Activated gamma-delta T cell treated with anti-CD3 and anti-CD28 coated beads, Interleukin-2, amount 50 U/mL, for 16 hours (primary cell): ENCODE results near the gene TPST2.

Experiments
- DNase-seq: peaks from one replicate; pipeline ENCODE4 v3.0.0-alpha.2; 2020; ENCODE audit warnings: low read depth

Gene TPST2

DNA sequence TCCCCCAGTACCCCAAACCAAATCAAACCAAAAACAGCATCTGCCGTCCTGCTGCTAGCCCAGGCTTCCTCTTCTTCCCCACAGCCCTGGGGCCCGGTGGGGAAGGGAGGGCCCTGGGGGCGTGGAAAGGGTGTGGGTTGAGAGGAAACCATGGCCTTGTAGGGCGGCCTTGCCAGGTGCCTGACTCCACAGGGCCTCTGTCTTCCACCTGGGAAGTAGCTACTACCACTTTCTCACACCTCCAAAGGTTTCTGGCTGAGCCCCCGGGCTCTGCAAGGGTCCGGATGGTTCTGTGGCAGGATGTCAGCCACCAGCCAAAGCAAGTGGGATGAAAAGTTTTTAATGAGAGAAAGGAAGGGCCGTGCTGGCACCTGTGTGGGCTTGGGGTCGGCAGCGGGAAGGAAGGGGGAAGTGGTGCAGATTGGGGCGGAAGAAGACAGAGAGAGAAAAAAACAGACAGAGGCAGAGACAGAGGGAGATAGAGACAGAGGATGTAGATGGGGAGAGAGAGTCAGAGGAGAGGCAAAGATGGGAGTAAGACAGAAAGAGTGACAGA lies 10.5 kb downstream of the TPST2 start:
- DNase-seq, result peak; percentile 37

DNA sequence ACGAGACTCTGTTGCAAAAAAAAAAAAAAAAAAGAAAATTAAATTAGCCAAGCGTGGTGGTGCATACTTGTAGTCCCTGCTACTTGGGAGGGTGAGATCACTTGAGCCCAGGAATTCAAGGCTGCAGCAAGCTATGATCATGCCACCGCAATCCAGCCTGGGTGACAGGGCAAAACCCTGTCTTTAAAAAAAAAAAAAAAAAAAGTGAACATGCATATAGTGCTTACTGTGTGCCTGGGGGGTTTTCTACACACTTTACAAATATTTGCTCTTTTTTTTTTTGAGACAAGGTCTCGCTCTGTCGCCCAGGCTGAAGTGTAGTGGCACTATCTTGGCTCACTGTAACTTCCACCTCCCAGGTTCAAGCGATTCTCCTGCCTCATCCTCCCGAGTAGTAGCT lies 12.9 kb downstream of the TPST2 start:
- DNase-seq, result no peak

DNA sequence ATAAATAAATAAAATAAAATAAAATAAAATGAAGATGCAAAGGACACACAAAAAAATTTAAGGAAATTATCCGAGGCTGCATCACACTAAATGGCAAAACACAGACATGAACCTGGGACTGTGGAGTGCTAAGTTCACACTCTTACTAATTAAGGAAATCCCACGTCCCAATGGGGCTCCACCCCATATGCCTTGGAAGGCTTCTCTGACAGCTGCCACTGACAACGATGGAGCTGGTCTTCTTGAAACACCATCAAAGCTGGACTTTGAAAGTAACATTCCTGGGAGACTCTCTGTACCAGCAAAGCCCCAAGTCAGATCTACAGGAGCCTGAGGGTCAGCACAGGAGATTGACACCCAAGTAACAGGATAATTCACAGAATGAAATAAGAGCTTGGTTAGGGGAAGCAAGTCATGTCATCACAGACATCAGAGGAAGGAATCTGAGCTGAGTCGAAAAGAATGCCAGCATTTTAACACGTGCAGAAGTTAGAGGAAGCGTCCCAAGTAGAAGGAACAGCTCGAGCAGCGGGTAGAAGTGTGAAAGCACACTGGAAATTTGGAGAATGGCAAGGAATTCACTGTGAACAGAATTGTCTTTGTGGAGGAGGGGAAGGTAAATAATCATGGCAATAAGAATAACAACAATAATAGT lies 13.8 kb downstream of the TPST2 start:
- DNase-seq, result no peak

DNA sequence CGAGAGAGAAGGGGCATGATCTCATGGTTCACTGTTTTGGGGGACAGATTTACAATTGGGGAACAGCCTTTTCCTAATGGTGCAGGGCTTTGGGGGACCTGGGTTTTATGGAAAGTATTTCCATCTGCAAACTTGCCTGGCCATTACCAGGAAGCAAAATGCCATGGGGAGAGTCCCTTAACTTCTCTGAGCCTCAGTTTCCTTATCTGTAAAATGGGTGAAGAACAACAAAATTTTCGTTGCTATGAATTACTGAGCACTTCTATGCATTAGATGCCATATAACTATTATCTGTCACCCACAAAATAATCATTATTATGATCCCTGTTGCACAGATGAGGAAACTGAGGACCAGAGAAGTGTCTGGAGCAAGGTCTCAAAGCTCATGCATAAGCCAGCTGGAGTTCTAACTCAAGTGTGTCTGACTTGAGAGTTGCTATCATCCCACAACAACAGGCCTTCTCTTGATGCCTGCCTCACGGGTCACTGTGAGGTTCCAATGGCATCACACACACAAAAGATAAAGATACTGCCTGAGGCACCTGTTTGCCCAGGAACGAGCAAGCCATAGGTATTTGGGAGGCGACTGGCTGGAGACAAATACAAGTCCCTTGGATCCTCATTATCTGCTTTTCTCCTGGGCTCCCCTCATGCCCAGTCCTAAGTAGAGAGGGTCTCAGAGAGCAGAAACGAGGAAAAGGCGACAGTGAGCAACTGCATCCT lies 15.8 kb downstream of the TPST2 start:
- DNase-seq, result no peak

DNA sequence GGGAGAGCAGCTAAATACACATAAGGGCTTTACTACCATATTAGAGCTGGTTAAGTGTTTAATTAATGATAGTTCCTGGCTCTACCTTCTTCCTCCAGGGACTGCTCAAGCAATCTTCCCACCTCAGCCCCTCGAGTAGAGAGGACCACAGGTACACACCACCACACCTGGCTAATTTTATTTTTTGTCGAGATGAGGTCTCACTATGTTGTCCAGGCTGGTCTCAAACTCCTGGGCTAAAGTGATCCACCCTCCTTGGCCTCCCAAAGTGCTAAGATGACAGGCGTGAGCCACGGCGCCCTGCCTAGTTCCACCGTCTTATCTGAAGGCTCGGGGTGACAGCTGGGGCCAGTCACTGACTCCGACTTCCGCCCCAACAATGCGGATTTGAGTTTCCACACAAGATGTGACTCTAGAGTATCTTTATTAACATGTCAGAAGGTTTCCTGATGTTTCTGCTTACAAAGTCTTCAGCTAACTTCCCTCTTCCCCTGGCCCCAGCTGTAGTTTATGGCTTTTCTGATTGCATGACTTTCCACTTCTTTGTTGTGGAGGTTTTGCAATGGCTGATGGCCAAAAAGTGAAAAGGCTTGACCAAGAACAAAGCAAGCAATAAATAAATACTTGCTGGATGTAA lies 16.8 kb downstream of the TPST2 start:
- no peak for DNase-seq

DNA sequence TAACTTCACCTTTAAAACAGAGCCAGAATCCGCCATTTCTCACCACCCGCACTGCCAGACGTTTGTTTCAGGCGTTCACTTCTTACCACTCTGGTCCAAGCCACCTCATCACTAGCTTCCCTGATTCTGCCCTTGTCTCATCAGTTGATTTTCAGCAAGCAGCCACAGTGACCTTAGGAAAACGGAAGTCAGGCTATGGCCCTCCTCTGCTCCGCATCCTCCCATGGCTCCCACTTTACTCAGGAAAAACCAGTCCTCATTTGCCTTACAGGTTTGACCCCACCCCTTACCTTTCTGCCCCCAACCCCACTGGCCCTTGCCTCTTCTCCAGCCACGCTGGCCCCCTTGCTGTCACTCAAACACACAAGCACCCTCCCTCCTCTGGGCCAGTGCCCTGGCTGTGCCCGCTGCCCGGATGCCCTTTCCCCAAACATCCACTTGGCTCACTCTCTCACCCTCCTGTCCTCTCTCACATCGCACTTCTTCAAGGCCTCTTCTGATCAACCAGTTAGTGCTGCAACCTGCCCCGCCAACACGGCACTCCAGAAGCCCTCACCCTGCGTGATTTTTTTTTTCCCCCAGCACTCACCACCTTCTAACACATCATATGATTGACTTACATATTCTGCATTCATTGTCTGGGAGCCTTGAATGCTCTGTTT lies 18.9 kb downstream of the TPST2 start:
- DNase-seq, result no peak

DNA sequence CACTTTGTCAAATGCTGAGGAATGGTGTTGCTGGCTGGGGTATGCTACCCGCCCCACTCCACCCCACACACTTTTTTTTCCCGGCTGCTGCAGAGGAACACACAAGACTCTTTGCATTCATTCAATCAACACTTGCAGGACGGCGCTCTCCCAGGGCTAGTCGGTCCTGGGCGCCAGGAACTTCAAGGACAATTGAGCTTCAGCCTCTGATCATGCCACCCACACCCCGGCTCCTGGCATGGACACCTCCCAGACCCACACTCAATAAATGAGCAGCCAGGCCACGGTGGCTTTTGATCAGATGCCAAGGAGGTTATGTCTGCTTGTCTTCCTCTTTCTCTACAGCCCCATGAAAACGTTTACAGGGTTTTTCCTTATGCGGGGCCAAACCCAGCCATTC lies 19.8 kb downstream of the TPST2 start:
- no peak for DNase-seq

DNA sequence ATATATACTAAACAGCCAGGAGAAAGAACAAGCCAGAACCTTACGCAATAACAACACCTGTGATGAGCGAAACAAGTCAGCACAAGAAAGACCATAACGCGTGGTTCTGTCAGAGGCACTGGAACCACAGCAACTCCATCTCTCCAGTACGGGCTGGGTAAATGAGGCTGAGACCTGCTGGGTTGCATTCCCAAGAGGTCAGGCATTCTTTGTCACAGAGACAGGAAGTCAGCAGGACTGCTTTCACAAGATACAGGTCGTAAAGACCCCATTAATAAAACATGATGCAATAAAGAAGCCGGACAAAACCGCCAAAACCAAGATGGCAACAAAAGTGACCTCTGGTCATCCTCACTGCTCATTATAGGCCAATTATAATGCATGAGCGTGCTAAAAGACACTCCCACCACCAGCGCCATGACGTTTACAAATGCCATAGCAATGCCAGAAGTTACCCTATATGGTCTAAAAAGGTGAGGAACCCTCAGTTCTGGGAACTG lies 21.7 kb downstream of the TPST2 start:
- DNase-seq, result no peak

DNA sequence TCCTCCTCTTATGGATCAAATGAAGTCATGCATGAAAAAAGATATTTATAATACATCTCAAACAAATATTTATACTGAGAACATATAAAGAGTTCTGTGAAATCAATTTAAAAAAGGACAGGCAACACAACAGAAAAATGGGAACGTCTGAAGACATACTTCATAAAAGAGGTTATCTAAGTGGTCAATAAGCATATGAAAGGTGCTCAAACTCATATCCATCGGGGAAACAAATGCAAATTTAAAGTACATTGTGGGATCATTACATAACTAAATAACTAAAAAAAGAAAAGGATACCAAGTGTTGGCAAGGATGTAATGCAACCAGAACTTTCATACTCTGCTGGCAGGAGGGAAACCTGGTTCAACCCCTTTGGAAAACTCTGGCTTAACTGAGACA lies 22.3 kb downstream of the TPST2 start:
- no peak for DNase-seq

DNA sequence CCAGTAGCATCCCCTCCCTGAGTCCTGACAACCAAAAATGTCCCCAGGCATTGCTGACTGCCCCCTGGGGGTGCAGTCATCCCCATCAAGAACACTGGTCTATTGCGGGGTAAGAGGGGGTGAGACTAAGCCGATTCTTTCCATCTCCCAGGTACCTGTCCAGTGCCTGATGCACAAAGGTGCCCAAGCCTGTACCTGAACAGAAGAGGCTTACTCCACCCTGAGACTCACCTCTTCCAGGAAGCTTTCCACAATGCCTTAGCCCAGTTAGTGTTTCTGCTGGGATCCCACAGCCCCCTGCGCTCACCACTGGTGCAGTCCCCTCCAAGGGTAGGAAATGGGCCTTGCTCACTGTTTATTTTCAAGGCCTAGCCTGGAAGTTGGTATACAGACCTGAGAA lies 22.9 kb downstream of the TPST2 start:
- no peak for DNase-seq

DNA sequence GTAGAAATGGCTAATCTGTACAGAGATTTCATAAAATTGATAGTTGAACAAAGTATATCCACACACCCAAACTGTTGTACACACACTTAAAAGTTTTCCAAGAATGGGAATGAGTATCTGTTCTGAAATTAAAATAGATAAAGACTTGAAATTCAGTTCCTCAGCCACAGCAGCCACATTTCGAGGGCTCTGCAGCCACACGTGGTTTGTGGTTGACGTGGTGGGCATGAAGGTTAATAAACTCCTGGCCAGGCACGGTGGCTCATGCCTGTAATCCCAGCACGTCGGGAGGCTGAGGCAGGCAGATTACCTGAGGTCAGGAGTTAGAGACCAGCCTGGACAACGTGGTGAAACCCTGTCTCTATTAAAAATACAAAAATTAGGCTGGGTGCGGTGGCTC lies 24.0 kb downstream of the TPST2 start:
- no peak for DNase-seq

DNA sequence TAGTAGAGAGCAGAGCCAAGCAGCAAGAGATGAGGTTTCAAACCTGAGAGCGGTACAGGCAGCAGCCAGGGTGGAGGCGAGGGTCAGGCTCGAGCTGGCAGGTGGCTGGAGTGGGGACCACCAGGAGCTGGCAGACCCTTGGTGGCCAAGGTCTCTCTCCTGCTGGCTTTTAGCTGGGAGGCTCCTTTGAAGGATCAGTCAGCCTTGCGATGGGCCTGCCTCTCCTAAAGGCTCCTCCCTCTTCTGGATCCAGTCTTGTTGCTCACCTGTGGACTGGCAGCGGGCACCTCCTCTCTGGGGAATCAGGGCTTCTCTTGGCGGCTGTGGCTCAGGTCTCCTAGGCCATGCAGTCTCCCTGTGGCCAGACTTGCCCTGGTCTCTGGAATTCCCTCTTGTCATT lies 24.8 kb downstream of the TPST2 start:
- no peak for DNase-seq

DNA sequence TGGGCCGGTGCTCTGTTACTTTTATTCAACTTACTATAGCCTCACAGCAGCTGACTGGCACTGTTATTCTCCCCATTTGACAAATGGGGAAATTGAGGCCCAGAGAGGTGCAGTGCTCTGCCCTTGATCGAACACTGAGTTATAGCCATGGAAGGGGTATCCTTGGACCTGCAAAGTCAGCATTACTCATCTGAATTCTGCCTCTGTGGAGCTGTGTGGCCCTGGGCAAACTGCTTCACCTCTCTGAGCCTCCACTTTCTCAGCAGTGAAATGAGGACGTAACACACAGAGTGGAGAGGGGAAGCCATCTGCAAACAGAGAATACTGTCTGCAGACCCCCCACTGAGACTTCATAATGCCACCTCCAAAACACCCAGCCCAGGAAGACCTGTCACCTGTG lies 25.3 kb downstream of the TPST2 start:
- no peak for DNase-seq

DNA sequence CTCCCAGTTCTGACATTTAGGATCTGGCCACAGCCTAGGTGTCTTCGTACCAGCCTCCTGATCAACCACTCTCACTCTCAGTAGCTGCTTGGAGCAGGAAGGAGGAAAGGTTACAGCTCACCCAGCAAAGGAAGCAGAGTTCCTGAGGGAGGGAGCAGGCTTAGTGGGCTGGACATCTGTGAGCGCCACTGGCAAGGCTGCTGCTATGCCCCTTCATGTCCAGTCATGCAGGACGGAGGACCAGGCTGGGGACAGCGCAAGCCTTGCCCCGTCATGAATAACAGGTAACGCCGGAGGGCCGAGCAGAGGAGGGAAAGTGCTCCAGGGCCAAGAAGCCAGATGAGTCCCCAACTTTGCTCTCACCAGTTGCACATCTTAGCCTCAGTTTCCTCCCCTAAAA lies 25.8 kb downstream of the TPST2 start:
- no peak for DNase-seq

DNA sequence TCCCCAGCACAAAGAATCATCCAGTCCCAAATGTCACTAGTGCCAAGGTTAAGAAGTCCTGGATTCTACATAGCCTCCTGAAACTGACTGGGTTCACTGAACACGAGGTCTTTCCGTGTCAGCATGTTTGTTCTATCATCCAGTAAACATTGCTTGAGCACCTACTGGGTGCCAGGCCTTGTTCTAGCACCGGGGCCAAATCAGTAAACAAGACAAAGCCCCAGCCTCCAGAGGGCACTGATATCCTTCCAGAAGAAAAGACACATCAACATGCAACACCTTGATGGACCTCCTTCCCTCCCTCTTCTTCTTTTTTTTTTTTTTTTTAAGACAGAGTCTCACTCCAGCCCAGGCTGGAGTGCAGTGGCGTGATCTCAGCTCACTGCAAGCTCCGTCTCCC lies 26.9 kb downstream of the TPST2 start:
- no peak for DNase-seq

DNA sequence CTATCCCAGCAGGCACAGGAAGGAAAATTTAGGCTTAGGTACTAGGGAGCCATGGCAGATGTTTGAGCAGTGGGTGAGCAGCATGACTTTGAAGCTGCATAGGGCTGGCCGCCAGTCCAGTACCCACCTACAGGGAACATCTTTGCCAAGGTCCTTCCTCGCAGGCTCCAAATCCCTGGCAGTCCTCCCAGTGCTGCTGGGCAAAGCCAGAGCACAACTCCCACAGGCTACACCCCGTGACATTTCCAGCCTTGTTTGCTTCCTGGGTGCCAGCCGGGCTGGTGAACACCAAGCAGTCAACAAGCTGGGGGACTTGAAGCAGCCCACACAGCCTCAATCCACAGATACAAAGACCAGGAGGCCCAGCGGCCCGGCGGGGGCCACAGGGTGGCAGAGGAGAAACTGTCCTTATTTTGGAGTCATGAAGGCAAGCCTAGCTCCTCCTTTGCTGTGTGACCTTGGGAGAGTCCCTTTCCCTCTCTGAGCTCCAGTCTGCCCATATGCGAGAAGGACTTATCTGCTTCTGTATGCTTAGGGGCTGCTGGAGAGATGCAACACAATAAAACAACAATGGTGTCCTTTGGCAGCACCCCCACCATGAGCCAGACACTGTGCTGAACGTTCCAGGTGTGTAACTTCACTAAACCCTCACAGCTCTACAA lies 28.0 kb downstream of the TPST2 start:
- DNase-seq, result no peak

DNA sequence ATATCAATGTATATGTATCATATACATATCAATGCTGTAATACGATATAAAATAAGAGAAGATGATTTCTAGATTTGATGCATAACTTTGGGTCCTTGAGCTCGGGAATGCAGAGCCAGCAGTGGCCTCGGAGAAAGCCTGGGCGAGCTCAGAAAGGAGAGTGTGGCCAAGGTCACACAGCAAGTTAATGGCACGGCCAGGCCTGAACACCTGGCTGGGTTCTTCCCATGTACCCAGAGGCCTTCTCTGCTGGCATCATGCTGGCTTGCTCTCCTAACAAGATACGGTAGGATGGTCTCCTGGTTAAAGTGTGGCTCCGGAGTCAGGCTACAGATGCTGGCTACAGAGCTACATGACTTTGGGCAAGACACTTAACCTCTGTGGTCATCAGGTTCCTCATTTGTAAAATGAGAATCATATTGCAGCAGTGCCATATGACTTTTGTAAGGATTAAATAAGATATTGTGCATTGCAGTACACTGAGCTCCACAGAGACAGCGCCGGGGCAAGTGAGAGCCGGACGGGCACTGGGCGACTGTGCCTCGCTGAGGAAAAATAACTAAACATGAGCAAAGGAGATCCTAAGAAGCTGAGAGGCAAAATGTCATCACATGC lies 29.9 kb downstream of the TPST2 start:
- DNase-seq, result no peak

DNA sequence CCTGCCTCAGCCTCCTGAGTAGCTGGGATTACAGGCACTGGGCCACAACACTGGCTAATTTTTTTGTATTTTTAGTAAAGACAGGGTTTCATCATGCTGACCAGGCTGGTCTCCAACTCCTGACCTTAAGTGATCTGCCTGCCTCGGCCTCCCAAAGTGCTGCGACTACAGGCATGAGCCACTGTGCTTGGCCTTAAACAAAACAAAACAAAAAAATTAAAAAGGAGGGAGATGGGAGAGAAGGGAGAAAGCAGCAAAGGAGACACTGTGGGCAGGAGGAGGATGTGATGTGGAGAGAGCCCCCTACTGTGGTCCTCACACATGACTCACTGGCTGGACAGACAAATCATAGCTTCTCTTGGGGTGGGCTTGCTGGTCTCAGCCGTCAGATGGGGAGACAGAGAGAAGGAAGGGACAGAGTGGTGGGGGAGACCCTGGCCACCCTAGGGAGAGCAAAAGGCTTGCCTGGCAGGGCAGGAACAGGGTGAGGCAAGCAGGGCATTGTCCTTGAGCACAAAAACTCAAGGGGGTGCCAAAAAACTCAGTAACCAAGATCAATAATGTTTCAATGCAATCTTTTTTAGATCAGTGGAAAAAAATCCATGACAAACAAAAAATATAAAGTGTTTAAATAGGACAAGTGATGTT lies 31.6 kb downstream of the TPST2 start:
- no peak for DNase-seq

DNA sequence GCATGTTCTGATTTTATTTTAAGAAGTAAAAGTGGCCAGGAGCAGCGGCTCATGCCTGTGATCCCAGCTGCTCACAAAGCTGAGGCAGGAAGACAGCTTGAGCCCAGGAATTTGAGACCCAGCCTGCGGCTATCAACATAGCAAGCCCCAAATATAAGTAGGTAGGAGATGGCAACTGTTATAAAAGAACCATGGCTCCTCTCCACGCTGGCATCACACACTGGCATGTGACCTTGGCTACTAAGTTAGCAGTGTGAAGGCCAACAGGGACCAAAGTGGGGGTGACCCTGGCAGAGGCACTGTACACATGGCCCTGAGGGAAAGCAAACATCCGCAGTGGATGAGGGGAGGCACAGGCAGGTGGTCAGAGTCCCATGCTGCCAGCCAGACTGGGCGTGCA lies 33.0 kb downstream of the TPST2 start:
- DNase-seq, result no peak

DNA sequence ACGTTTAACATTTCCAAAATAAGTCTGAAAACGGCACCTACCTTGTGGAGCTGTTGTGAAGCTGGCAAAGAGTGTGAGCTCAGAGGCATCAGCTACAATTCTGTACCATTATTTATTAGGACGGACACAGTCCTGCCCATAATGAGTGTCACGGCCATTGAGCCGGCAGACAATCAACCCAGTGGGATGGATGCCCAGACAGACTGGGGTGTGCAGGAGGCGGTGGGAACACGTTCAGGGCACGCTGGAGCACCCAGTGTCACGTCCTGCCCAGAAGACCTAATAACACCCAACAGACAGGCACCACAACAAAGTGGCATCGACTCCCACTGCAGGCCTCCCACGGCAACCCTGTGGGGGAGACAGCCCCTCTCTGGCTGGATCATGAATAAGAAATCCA lies 34.5 kb downstream of the TPST2 start:
- DNase-seq, result no peak

DNA sequence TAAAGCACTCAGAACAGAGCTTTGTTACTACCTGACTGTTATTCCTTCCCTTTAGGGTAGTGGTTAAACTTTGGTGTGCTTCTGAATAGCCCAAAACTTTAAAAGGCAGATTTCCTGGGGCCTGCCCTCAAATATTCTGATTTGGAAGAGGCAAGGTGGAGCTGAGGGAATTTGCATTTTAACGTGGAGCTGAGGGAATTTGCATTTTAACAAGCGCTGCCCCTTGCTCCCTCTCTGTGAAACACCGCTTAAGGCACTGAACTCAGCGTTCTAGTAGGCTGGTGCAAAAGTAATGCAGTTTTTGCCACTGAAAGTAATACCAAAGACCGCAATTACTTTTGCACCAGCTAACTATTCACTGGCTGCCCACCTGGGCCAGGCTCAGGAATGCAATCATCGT lies 35.0 kb downstream of the TPST2 start:
- DNase-seq, result no peak
